AG09309 (cell line): ENCODE results near the gene B9D2.

ENCODE experiments used
- DNase-seq: peaks from one replicate; pipeline ENCODE4 v3.0.0-alpha.2; 2010; ENCODE audit warnings: low read depth
- H3K4me3 ChIP-seq: 2 replicates; pipeline ENCODE4 v1.5.1; 2011; ENCODE audit warnings: mild to moderate bottlenecking, low read depth, low read length, moderate library complexity; ENCODE audit not compliant: control insufficient read depth
- CTCF ChIP-seq: IDR thresholded peaks from 2 replicates; pipeline ENCODE4 v1.5.1; 2011; ENCODE audit warnings: mild to moderate bottlenecking, low read depth, low read length, inconsistent platforms; ENCODE audit not compliant: insufficient read depth, control insufficient read depth; ENCODE audit errors: missing control alignments

Gene B9D2

DNA sequence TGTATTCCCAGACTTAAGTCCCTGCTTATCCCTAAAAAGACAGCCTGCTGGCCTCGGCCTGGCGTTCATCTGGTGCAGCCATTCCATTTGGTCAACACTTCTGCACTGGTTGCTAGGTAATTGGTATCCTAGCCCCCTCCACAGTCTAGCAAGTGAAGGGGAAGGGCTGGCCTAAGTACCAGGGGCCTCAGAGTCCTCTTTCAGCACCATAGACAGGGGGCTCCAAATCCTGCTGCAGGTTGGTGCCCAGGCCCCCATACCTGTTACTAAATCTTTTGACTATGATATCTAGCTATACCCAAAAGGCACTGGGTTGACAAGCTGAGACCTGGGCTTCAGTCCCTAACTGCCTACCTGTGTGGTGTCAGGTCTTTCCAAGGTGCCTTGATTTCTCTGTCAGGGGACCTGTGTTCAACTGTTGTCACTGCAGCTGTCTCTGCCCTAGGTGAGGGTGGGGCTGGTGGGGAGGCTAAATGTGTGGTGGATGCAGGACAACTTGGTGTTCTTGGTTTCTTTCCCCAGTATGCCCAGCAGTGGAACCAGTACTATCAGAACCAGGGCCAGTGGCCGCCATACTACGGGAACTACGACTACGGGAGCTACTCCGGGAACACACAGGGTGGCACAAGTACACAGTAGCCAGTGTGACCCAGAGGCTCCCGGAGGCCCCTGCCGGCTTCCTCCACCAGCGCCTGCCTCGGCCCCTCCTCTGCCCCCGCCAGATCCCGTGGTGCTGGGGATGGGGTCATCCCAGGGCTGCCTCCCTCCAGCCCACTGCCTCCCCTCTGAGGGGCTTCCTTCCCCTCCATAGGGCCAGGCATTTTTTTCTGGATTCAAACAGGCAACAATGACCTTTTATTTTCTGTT lies 57.8 kb downstream of the B9D2 start:
- DNase-seq = no peak
- no peak overlapping the region for H3K4me3 ChIP-seq
- TF ChIP-seq CTCF = no peak

GRCh38 chr19:41304706-41305483 lies 59.1 kb downstream of the B9D2 start:
- DNase-seq = no peak
- no peak overlapping the region for H3K4me3 ChIP-seq
- TF ChIP-seq CTCF = no peak
